Bronchial epithelial cell (primary cell): ENCODE measurements around the gene CYP2W1. TPM values are rescaled to one million over a fixed set of nuclear protein-coding genes. Genes with fewer than 3 reads are reported as not detected.

Experiments used
- total RNA-seq: library from RNA; depleted of rRNA; stranded (reverse); fragments of >200 nt; gene quantifications from 2 replicates; pipeline ENCODE4 v1.2.1, GENCODE V29; 2014

CYP2W1 gene
- total RNA-seq, 1 donor from 2014 or later, result not detected

Other genes starting within 250 kb of the CYP2W1 start
- gene SUN1, start 150.7 kb upstream of the CYP2W1 start, total RNA-seq, result 168 and 176 TPM in 2 replicates
- 44.5 and 52.1 TPM in 2 replicates for gene GET4, start 106.6 kb upstream of the CYP2W1 start, total RNA-seq
- 26.9 and 45.3 TPM in 2 replicates for gene ADAP1, start 28.5 kb upstream of the CYP2W1 start, total RNA-seq
- gene COX19, start 7.6 kb upstream of the CYP2W1 start, total RNA-seq, result 12.9 and 17.5 TPM in 2 replicates
- gene GPR146, start 61.4 kb downstream of the CYP2W1 start, total RNA-seq, result 1.0 and 1.3 TPM in 2 replicates
- gene GPER1, start 104.9 kb downstream of the CYP2W1 start, total RNA-seq, result under 0.01 and 0.13 TPM in 2 replicates
- 53.4 and 63.1 TPM in 2 replicates for gene ZFAND2A, start 177.0 kb downstream of the CYP2W1 start, total RNA-seq
- not detected in 2 replicates for gene UNCX, start 249.7 kb downstream of the CYP2W1 start, total RNA-seq